NCI-H1436 (cell line): ENCODE measurements around the gene ALAD.
A peak's percentile ranks its signal among the peaks of the same experiment; 100 is the strongest.

Experiments
- DNase-seq: peaks from one replicate; lab custom pipeline; 2025; lab: John Stamatoyannopoulos, UW

The ALAD gene

DNA sequence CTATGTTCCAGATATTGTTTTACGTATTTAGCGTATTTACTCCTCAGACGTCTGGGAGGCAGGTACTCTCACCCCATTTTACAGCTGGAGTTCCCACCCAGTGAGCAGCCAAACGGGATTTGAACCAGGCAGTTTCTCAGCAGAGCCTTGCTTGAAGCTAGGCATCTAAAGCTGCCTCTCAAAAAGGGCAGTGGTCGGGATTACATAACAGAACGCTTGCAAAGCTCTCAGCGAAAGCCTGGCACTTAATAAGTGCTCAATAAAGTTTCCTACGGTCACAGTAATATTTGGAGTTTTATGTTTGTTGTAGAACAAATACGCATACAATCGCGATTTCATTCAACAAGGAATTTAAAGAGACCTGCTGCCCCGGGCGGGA lies 52.0 kb downstream of the ALAD start:
- DNase-seq, result no peak

DNA sequence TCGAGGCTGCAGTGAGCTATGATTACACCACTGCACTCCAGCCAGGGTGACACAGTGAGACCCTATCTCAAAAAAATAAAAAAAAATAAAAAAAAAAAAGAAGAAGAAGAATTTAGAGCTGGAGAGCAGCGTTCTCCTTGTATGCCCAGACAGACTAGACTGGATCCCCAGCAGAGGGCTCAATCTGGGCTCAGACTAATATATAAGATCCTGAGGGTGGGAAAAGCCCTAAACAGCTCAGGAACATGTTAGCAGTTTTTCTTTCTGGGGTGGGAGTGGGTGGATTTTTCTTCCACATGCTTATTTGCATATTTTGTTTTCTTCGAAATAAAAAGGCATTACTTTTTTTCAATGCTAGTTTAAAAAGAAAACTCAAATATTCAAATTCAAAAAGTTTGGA lies 52.6 kb downstream of the ALAD start:
- no peak for DNase-seq

DNA sequence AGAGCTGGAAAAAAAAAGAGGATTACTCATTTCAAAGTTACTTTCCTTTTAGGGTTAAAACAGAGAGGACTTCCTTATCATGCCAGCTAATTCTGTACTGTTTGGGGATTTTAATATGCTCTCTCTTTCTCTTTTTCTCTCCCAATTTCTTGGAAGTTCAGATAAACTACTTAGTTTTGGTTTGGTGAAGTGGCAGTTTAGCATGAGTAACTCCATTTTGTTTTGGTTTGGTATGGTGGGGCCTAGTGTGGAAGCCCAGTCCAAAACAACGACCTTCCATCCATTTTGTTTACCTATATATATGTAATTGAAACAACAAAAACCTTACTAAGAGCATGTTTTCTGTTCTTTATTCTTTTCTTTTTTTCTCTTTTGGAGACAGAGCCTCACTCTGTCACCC lies 55.4 kb downstream of the ALAD start:
- no peak for DNase-seq

DNA sequence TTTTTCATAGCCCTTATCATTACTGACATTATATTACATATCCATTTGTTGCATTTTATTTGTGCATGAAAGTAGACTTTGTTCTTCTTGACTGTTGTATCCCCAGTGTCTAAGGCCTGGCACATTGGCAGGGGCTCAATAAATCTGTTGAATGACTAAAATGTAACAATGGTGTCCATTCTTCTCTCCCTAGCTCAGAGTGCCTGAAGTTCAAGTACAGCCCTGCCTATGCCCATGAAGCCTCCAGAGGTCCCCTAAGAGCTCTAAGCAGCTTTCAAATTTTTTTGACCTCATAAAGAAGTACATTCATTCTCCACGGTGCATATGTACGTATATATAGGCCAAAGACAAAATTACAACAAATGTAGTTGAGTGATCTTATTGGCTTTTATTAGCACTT lies 55.9 kb downstream of the ALAD start:
- DNase-seq, result no peak

DNA sequence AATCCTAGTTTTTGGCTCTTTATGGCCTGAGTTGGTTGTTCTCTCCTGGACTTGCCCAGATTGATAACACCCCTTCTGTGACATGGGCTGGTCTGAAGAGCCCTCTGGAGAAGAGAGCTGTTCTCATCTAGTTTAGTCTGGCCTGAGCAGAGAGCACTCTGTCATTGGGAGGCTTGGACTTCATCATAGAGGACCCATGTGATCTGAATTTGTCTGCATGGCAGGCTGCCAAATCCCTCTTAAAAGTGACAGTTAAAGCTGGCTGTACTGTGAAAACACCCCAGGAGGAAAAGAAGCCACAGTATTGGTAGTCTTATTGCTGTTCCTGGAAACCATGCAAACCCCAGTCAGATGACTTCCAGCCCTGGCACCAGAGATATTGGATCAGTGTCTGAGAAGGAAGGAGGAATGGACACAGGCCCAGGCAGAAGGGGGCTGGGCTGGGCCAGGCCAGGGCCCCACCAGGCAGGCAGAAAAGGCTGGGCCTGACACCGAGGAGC lies 57.3 kb downstream of the ALAD start:
- peak; percentile 71 for DNase-seq

DNA sequence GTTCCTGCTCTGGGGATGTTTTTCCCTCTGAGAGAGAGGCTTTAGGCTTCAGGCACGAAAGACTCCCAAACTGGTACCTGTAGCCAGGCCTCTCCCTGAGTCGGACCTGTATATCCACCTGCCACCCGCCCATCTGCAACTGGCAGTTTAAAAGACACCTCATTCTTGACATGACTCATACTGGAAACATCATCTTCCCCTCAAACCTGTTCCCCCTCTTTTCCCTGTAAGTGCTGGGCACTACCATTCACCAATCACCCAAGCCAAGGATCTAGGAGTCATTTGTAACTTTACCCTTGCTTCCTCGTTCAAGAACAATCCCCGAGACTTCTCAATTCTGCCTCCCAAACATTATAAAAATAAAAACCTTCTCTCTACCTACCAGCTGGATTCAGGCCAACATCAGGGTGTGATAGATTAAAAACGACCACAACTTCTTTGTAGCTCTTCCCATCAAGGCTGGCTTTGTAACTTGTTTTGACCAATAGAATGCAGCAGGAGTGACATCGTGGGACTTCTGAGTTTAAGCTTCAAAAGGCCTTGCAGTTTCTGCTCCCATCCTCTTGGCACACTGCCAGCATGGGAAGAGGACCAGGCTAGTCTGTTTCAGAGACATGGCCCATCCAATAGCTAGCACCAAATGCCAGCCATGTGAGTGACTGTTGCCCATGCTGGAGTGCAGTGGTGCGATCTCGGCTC lies 59.2 kb downstream of the ALAD start:
- no peak for DNase-seq

DNA sequence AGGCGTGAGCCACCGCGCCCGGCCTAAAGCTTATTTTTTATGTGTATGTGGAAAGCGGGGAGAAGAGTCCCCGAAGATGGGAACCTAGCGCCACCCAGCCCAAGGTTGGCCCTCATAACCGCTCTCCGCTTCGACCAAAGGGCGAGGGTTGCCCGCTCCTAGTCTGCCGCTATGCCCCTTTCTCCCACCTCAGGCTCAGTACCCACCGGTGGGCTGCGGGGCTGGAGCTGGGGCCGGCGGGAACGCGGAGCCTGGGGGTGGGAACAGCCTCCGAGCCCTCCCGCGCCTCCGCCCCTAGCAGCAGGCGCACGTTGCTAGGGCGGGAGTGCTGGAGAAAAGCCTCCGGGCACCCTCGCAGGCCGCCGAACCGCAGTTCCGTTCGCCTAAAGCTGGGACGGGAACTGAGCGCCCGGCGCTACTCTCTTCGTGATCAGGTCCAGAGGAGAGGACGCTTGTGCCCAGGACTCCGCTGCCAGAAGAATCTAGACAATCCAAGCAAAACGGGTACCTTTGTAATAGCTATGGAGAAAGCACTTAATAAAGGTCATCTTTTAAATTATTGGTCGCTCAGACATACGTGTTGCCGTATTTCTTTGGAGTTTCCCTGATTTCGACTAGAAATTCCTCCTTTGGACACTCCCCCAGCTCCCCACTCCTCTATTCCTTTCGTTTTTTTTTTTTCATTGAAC lies 60.9 kb downstream of the ALAD start, which contains the start of gene WDR31:
WDR31 (minus strand) TSS at position 265 of the 689 bp plus-strand sequence. CDS start 8,253 bp downstream, outside the sequence.
- peak; percentile 81 for DNase-seq

DNA sequence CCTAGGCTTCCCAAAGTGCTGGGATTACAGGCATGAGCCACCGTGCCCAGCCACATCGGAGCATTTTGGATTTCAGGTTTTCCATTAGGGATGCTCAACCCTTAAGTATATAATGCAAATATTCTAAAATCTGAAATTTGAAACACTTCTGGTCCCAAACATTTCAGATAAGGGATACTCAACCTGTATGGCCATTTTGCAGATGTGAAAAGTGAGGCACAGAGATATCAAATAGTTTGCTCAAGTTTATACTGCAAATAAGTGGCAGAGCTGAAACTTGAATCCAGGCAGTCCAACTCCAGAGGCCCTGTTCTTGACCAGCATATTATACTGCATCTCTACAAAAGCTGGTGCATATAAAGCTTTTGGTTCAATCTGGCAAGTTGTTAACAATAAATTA lies 63.4 kb downstream of the ALAD start:
- no peak for DNase-seq
